Stimulated activated CD8-positive, alpha-beta memory T cell treated with anti-CD3 and anti-CD28 coated beads, Interleukin-2, amount 100 ng/mL, for 1 hour (primary cell): ENCODE data around the gene RITA1.
"Not testable (repeated sequence)": the region's sequence is repeated elsewhere in the genome, so short reads cannot be mapped to it uniquely, and the experiment has no call there.

Source experiments
- DNase-seq, 2 donors: peaks; one replicate each; pipeline ENCODE4 v3.0.0-alpha.2; 2020; ENCODE audit warnings: low read depth in 2 of 2

The RITA1 gene

GRCh38 chr12:113185180-113186032, at the start of gene RITA1, which contains the start of gene DDX54:
RITA1 (plus strand) TSS chr12:113185721; CDS start chr12:113186747, 1,026 bp downstream.
DDX54 (minus strand) TSS chr12:113185478; CDS start chr12:113185451, 27 bp downstream.
- peak; percentile 63 to 68 for DNase-seq

GRCh38 chr12:113136128-113136989, 49.2 kb upstream of the RITA1 start:
- DNase-seq = no peak

GRCh38 chr12:113136990-113137511, 48.5 kb upstream of the RITA1 start:
- no peak for DNase-seq

DNA sequence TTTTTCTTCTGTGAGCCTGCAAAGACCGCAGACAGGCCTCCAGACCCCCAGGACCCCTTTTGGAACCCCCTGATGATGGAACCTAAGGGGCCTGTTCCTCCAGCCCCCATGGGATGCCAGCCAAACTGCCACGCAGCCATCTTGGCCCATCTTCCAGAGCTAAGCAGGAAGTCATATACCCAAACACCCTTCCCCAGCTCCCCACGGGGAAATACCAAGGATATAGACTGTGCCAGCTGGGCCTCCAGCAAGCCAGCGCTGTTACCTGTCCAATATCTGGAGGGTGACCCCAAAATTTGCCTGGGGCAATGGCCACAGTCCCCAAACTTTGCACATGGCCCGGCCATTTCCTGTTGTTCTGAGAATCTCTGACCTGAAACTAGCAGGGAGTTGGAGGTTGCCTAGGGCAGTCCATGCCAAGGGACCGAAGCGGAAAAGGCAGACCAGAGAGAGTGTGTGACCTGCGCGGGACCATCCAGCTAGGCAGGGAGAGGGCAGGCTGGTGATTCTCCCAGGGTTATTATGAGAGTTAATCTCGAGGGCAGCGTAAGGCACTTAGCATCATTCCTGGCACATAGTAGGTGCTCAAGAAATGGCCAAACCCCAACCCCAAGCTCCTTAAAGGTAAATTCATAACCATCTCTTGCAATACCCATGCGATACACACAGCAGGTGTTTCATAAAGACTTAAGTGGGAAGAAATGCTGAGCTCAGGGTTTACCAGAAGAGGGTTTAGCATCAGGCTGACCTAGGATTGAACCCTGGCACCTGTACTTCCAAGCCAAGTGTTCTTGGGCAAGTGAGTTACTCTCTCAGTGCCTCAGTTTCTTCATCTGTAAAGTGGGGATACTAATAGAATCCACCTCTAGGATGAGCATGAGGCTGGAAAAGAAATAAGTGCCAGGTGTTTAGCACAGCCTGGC, 47.4 kb upstream of the RITA1 start:
- DNase-seq = no peak

GRCh38 chr12:113138826-113139225, 46.7 kb upstream of the RITA1 start:
- no peak for DNase-seq

- no peak for DNase-seq
Measured at GRCh38 chr12:113140706-113141105, 44.8 kb upstream of the RITA1 start.

DNA sequence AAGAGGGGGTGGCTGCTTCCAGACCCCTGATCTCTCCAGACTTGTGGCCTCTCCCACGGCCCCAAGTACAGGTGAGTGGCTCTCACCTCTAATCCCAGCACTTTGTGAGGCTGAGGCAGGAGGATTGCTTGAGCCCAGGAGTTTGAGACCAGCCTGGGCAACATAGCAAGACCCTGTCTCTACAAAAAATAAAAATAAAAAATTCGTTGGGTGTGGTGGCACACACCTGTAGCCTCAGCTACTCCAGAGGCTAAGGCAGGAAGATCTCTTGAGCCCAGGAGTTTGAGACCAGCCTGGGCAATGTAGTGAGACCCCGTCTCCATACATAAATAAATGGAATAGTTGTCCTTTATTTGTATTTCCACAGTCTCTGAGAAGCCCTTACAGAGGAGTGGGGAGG, 43.8 kb upstream of the RITA1 start:
- not testable (repeated sequence) for DNase-seq

GRCh38 chr12:113142173-113142885, 43.2 kb upstream of the RITA1 start:
- DNase-seq = no peak

DNA sequence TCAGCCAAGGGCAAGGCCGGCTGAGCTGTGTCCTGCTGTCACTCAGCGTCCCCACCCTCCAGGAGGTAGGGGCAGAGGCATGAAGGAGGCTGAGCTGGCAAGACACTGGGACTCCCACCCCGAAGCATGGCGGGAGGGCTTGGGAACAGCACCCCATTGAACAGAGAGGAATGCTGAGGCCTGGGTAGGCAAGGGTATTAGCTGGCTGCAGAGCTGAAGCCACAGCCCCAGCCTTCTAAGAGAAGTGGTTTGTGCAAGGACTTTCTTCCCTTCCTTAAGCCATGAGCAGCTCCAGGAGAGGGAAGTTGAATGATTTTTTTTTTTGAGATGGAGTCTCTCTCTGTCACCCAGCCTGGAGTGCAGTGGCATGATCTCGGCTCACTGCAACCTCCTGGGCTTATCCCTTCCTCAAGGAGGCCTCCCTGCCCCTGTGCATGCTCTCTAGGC, 42.6 kb upstream of the RITA1 start:
- no peak for DNase-seq

- no peak for DNase-seq
Measured at GRCh38 chr12:113143959-113144358, 41.6 kb upstream of the RITA1 start.

DNA sequence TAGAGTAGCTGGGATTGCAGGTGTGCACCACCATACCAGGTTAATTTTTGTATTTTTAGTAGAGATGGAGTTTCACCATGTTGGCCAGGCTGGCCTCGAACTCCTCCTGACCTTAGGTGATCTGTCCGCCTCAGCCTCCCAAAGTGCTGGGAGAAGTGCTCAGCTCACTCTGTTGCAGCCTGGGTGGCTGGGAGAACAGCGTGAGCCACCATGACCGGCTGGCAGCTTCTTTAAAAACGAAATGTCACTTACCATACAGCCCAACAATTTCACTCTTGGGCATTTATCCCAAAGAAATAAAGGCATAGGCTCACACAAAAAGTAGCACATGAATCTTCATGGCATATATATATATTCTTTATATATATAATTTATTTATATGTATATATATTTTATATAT, 40.7 kb upstream of the RITA1 start:
- no peak for DNase-seq

- DNase-seq = no peak
Measured at GRCh38 chr12:113145720-113146551, 39.6 kb upstream of the RITA1 start.

DNA sequence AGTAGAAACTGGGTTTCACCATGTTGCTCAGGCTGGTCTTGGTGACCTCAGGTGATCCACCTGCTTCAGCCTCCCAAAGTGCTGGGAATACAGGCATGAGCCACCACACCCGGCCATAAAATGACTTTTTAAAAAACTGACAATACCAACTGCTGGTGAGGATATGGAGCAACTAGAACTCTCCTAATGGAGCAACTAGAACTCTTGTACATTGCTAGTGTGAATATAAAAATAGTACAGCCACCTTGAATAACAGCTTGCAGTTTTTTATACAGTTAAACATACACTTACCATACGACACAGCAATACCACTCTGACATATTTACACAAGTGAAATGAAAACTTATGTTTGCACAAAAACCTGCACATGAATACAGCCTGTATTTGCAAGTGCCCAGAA, 38.5 kb upstream of the RITA1 start:
- no peak for DNase-seq

- DNase-seq = no peak
Measured at GRCh38 chr12:113149361-113150150, 36.0 kb upstream of the RITA1 start, which contains the start of gene CFAP73. CFAP73 (plus strand) TSS chr12:113149724; CDS start chr12:113149858, 134 bp downstream.

GRCh38 chr12:113151655-113152054, 33.9 kb upstream of the RITA1 start:
- DNase-seq = no peak

- no peak for DNase-seq
Measured at GRCh38 chr12:113152196-113152834, 33.2 kb upstream of the RITA1 start.

GRCh38 chr12:113152835-113153814, 32.4 kb upstream of the RITA1 start:
- DNase-seq = no peak
